Fibroblast of mammary gland (primary cell): Measurements from ENCODE around the gene CDH11.

ENCODE experiments used
- DNase-seq: peaks from one replicate; pipeline ENCODE4 v3.0.0-alpha.2; 2010; ENCODE audit warnings: low read depth
- H3K4me3 ChIP-seq: 2 replicates; pipeline ENCODE4 v1.5.1; 2011; ENCODE audit warnings: low read depth, mild to moderate bottlenecking, low read length, moderate library complexity; ENCODE audit not compliant: control insufficient read depth
- TF ChIP-seq, protein P1 (sequence below): conservative IDR thresholded peaks from 2 replicates; pipeline ENCODE4 v1.5.1; 2011; ENCODE audit warnings: low read depth, low read length, inconsistent platforms; ENCODE audit not compliant: control insufficient read depth, insufficient read depth

The CDH11 gene, protein sequence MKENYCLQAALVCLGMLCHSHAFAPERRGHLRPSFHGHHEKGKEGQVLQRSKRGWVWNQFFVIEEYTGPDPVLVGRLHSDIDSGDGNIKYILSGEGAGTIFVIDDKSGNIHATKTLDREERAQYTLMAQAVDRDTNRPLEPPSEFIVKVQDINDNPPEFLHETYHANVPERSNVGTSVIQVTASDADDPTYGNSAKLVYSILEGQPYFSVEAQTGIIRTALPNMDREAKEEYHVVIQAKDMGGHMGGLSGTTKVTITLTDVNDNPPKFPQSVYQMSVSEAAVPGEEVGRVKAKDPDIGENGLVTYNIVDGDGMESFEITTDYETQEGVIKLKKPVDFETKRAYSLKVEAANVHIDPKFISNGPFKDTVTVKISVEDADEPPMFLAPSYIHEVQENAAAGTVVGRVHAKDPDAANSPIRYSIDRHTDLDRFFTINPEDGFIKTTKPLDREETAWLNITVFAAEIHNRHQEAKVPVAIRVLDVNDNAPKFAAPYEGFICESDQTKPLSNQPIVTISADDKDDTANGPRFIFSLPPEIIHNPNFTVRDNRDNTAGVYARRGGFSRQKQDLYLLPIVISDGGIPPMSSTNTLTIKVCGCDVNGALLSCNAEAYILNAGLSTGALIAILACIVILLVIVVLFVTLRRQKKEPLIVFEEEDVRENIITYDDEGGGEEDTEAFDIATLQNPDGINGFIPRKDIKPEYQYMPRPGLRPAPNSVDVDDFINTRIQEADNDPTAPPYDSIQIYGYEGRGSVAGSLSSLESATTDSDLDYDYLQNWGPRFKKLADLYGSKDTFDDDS

DNA sequence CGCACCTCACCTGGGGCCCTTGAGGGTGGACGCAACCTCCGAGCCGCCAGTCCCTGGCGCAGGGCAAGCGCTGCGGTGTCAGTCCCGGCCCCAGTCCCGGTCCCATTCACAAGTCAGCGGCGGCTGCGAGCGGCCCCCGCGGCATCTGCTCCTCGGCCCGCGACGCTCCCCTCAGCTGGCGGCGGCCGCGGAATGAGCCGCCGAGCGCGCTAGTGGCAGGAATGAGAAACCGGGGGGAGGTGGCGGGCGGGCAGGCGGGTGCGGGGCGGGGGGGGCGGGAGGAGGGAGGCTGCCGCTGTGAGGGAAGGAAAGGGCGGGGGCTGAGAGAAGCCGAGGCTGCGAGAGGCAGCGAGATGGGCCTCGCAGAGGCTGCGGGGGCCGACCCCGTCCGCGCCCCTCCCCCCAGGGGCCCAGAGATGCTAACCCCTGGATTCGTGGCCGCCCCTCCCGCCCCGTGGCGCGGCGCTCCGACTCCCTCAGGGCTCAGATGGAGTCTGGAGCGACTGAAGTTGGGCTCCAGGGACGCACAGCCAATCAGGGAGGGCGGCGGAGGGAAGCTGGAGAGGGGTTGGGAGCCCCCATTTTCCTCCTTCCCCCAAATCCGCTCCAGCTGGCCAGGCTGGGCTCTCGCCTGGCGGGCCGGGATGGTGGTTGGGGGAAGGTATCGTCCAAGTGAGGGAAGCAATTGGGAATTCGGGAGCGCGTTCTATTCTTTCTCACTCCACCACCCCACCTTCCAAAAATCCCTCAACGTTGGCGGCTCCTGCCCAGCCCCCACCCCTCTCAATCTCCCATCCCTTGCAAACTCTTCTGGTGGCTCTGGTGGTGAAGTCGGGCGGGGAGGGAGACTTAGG lies at the start of gene CDH11:
Gene CDH11 (minus strand): TSS at position 194 of the 854 bp plus-strand sequence. CDS start 117,194 bp downstream, outside the sequence.
- peak within 1 kb of the TSS; percentile 81 for H3K4me3 ChIP-seq
- TF ChIP-seq, protein P1, sequence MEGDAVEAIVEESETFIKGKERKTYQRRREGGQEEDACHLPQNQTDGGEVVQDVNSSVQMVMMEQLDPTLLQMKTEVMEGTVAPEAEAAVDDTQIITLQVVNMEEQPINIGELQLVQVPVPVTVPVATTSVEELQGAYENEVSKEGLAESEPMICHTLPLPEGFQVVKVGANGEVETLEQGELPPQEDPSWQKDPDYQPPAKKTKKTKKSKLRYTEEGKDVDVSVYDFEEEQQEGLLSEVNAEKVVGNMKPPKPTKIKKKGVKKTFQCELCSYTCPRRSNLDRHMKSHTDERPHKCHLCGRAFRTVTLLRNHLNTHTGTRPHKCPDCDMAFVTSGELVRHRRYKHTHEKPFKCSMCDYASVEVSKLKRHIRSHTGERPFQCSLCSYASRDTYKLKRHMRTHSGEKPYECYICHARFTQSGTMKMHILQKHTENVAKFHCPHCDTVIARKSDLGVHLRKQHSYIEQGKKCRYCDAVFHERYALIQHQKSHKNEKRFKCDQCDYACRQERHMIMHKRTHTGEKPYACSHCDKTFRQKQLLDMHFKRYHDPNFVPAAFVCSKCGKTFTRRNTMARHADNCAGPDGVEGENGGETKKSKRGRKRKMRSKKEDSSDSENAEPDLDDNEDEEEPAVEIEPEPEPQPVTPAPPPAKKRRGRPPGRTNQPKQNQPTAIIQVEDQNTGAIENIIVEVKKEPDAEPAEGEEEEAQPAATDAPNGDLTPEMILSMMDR = no peak
- DNase-seq = peak; percentile 76

- DNase-seq = no peak
- TF ChIP-seq, protein P1 = no peak
- H3K4me3 ChIP-seq = no peak overlapping the region
These were observed 32.5 kb upstream of the CDH11 start for GRCh38 chr16:65154321-65154720.

GRCh38 chr16:65153365-65154105 lies 31.7 kb upstream of the CDH11 start:
- DNase-seq = no peak
- TF ChIP-seq, protein P1 = no peak
- H3K4me3 ChIP-seq = no peak overlapping the region

- TF ChIP-seq, protein P1 = no peak
- DNase-seq = no peak
- H3K4me3 ChIP-seq = no peak overlapping the region
These were observed 26.9 kb upstream of the CDH11 start for GRCh38 chr16:65148804-65149203.

DNA sequence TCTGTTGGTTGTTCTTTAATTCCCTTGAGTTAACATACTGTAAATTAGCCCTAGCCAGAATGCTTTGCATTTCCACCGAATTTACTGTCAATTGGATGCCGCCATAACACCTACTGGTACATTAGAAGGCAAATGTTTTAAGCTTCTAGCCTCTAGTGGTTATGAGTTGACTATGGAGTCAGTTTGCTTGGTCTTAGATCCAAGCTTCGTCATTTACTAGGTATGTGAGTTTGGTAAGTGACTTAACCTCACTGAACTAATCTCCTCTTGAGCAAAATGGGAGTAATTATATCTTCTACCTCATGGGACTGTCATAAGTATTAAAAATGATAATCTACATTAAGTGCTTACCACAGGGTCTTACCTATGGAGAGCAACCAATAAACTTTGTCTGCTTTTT lies 20.4 kb upstream of the CDH11 start:
- no peak overlapping the region for H3K4me3 ChIP-seq
- DNase-seq = peak; percentile 18
- TF ChIP-seq, protein P1 = no peak
